Measurements from ENCODE around the gene MRPS25. TPM values are rescaled to one million over a fixed set of nuclear protein-coding genes. Genes with fewer than 3 reads are reported as not detected.

MRPS25 gene
- 13.1 and 15.6 TPM in 2 replicates for total RNA-seq

DNA sequence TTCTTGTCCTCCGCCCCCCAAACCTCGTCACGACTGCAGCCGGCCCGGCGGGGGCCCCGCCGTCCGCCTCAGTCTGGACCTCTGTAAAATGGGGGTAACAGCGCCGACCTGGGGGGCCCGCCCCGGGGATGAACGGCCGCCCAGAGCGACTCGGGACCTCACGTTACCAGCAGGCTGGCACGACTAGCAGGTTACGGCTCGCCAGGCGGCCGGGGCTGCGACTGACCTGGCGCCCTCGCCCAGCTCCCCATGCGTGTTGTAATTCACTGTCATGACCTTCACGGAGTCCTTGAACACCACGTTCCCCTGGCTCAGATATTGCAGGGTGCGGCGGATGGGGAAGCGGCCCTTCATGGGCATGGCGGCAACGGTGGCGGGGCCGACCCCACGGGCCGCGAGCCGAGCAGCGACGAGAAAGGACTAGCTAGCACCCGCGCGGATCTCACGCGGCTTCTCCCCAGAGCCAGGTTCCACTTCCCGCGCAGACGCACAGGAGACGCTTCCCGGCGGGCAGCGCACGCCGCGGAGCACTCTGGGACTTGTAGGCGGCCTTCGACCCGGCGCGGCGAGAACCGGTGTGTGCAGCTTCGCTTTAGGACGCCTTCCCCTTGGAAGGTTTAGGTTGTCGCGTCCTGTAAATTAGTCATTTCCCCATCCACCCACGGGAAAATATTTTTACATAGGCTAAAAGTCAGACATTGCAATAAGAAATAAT, at the start of gene MRPS25:
MRPS25 (minus strand) TSS at position 481 of the 715 bp plus-strand sequence; CDS start at position 360, 121 bp downstream.

DNA sequence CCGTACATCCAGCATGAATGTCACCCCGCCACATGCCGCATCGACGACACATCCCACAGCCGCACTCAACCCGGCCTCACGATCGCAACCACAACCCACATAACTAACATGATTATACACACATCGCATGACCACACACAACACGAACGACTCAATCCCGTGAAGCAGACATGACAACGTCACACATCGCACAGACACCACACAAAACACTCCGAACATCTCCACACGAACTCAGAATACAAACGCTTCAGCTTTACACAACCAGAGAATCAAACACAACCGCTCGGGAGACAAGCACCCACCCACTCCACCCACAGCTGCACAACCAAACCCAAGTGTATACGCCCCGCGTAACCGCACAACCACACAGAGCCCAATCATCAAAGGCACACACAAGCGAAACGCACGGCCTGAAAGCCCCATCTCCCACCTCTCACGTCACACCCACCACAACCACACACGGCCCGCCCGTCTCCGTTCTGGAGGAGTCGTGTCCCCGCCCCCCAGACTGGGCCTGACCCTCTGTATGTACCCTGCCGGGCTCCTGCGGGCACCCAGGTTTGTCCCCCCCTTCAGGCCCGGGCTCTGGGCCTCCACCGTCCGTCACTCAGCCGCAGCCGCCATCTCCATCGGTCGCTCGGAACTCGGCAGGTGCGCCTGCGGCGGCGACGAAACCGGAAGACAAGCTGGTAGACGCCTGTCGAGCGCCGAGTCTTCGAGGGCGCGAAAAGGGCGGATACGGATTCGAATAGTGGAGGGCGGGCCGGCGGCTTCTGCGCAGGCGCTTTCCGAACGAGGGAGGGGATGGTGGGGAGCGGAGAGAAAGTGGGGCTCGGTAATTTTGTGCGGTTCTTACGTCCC, 33.6 kb upstream of the MRPS25 start, which contains the start of gene RBSN:
RBSN (minus strand) TSS at position 646 of the 861 bp plus-strand sequence. CDS start 3,028 bp downstream, outside the sequence.

Other genes with a start within 250 kb of the MRPS25 start
- gene FGD5, start 246.4 kb downstream of the MRPS25 start, total RNA-seq: 0.16 TPM in 1 of 2 replicates, not detected in the other
- gene NR2C2, start 117.7 kb downstream of the MRPS25 start, total RNA-seq: 12.3 and 14.5 TPM in 2 replicates
- gene RBSN, start 33.8 kb upstream of the MRPS25 start, total RNA-seq: 19.2 and 23.6 TPM in 2 replicates
- 17.0 and 22.1 TPM in 2 replicates for gene CAPN7, start 140.9 kb upstream of the MRPS25 start, total RNA-seq